ENCODE data around the gene OR10C1. TPM values are rescaled to one million over a fixed set of nuclear protein-coding genes. Genes with fewer than 3 reads are reported as not detected.

Gene OR10C1
- total RNA-seq, 1 experiment from 2014 or later: not detected

GRCh38 chr6:29462022-29462421 is 22.9 kb downstream of the OR10C1 start:
- RAD21 ChIA-PET (ENCODE audit: low non-redundant PET in 1 of 2, low total read pairs in 2 of 2, uncharacterized antibody in 2 of 2, unreplicated experiment in 2 of 2): no interaction called here

More at GRCh38 chr6:29462022-29462421, 22.9 kb downstream of the OR10C1 start:
- no peaks in the 10 kb centered on the region for H3K9me3 ChIP-seq (ENCODE audit: control insufficient read depth in 1 of 2, insufficient read depth in 1 of 2, low read depth in 1 of 2, low read length in 2 of 2)
- no peak overlapping the region for H2AFZ ChIP-seq (ENCODE audit: low read depth, low read length, poor library complexity, severe bottlenecking)
- H4K20me1 ChIP-seq (ENCODE audit: insufficient read depth): no peaks in the 10 kb centered on the region
- ChIA-PET POLR2A (no interaction called here), CTCF (no interaction called here)
- H3K36me3 ChIP-seq (ENCODE audit: control insufficient read depth in 1 of 2, insufficient read depth in 2 of 2, low read length in 2 of 2): no peaks in the 10 kb centered on the region
- DNase-seq (ENCODE audit: low read depth, low spot score): no peak
- no peak overlapping the region for H3K27ac ChIP-seq (ENCODE audit: low read depth, low read length)
- TF ChIP-seq CEBPB (IDR thresholded peaks at IDR 0.05; ENCODE audit: low read depth) (no peak), JUND (IDR thresholded peaks at IDR 0.05) (no peak), REST (IDR thresholded peaks at IDR 0.05; ENCODE audit: low read depth) (no peak), YY1 (IDR thresholded peaks at IDR 0.05; ENCODE audit: extremely low read depth, insufficient replicate concordance, low read depth, low read length) (no peak), ELF1 (IDR thresholded peaks at IDR 0.05; ENCODE audit: borderline replicate concordance, low read depth) (no peak), EGR1 (IDR thresholded peaks at IDR 0.05; ENCODE audit: low read depth) (no peak), ZFX (IDR thresholded peaks at IDR 0.05) (no peak), ZNF274 (IDR thresholded peaks at IDR 0.05; ENCODE audit: low read depth, low read length) (no peak), POLR2AphosphoS5 (IDR thresholded peaks at IDR 0.05; ENCODE audit: low read depth, low read length) (no peak), EZH2 (IDR thresholded peaks at IDR 0.05) (no peak), POLR2A (IDR thresholded peaks at IDR 0.05; ENCODE audit: borderline replicate concordance, extremely low read depth, insufficient read depth, insufficient read length) (no peak), RAD21 (IDR thresholded peaks at IDR 0.05; ENCODE audit: low read depth) (no peak), SIN3A (IDR thresholded peaks at IDR 0.05; ENCODE audit: low read depth) (no peak), EZH2phosphoT487 (IDR thresholded peaks at IDR 0.05; ENCODE audit: borderline replicate concordance) (no peak), SRF (IDR thresholded peaks at IDR 0.05; ENCODE audit: low read depth) (no peak), FOSL1 (IDR thresholded peaks at IDR 0.05; ENCODE audit: low read depth) (no peak), CBX3 (IDR thresholded peaks at IDR 0.05; ENCODE audit: low read depth) (no peak)
- TF ChIP-seq, protein P1, sequence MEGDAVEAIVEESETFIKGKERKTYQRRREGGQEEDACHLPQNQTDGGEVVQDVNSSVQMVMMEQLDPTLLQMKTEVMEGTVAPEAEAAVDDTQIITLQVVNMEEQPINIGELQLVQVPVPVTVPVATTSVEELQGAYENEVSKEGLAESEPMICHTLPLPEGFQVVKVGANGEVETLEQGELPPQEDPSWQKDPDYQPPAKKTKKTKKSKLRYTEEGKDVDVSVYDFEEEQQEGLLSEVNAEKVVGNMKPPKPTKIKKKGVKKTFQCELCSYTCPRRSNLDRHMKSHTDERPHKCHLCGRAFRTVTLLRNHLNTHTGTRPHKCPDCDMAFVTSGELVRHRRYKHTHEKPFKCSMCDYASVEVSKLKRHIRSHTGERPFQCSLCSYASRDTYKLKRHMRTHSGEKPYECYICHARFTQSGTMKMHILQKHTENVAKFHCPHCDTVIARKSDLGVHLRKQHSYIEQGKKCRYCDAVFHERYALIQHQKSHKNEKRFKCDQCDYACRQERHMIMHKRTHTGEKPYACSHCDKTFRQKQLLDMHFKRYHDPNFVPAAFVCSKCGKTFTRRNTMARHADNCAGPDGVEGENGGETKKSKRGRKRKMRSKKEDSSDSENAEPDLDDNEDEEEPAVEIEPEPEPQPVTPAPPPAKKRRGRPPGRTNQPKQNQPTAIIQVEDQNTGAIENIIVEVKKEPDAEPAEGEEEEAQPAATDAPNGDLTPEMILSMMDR (IDR thresholded peaks at IDR 0.05 in 2 of 3, conservative IDR thresholded peaks at IDR 0.05 in 1 of 3; ENCODE audit: borderline replicate concordance in 1 of 3, insufficient read depth in 1 of 3, low read depth in 2 of 3, low read length in 2 of 3): no peak
- TF ChIP-seq, protein P2, sequence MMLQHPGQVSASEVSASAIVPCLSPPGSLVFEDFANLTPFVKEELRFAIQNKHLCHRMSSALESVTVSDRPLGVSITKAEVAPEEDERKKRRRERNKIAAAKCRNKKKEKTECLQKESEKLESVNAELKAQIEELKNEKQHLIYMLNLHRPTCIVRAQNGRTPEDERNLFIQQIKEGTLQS (IDR thresholded peaks at IDR 0.05): no peak
- TF ChIP-seq, protein P3, sequence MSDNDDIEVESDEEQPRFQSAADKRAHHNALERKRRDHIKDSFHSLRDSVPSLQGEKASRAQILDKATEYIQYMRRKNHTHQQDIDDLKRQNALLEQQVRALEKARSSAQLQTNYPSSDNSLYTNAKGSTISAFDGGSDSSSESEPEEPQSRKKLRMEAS (IDR thresholded peaks at IDR 0.05): no peak
- 0 out of 2 replicates have a peak, but pooled peaks cover 6% of the 10 kb centered on the region for H3K27me3 ChIP-seq (ENCODE audit: insufficient read depth, low read length)
- no peaks in the 10 kb centered on the region for H3K9me2 ChIP-seq (ENCODE audit: insufficient read depth)
- H3K9ac ChIP-seq (ENCODE audit: low read length): no peak overlapping the region
- no peak for ATAC-seq
- H3K79me2 ChIP-seq (ENCODE audit: insufficient read depth, low read length): no peaks in the 10 kb centered on the region
- H3K4me3 ChIP-seq (replicated peaks in 1 of 2; ENCODE audit: low read depth in 1 of 2, low read length in 2 of 2): no peak overlapping the region
- no peak overlapping the region for H3K4me2 ChIP-seq (ENCODE audit: low read length)
- intact Hi-C loops (cut with micrococcal nuclease): no loop called here
- H3K4me1 ChIP-seq (ENCODE audit: control insufficient read depth in 1 of 2, insufficient read depth in 2 of 2, low read length in 2 of 2): 0 out of 4 replicates have a peak, but pooled peaks cover 0 to 3% of the 10 kb centered on the region in 2 experiments
- BruUV-seq (replicated peaks): no TSS peak
